ENCODE results near the gene LYRM2. TPM values are rescaled to one million over a fixed set of nuclear protein-coding genes. Genes with fewer than 3 reads are reported as not detected.

Gene LYRM2
- total and polyA plus RNA-seq, 2 experiments from 2014 or later: 14.1 to 59.5 TPM

DNA sequence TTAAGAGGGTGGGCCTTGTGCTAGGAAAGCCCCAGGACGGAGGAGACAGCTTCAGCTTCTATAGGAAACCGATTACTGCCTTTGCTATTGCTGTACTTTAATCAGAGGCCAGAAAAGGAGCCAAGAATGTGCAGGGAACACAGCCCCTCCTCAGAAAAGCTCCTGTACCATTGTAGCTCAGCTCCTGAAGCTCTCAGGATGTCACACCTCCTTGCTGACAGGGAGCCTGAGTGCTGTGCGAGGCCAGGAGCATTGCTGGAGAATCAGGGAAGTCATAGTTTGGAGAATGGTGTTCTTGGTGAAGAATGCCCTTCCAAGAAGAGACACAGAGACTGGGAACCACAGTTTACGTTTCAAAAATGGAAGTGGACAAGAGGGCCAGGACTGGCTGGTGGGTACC, 46.8 kb downstream of the LYRM2 start:
- Histone ChIP-seq H3K4me1 (ENCODE audit: low read depth) (peaks cover 10% of the 10 kb centered on the region), H3K36me3 (no peaks in the 10 kb centered on the region), H3K9me3 (ENCODE audit: low read depth) (no peaks in the 10 kb centered on the region), H3K4me3 (no peak overlapping the region), H3K27ac (no peak overlapping the region), H3K27me3 (no peaks in the 10 kb centered on the region)
- TF ChIP-seq, protein P1, sequence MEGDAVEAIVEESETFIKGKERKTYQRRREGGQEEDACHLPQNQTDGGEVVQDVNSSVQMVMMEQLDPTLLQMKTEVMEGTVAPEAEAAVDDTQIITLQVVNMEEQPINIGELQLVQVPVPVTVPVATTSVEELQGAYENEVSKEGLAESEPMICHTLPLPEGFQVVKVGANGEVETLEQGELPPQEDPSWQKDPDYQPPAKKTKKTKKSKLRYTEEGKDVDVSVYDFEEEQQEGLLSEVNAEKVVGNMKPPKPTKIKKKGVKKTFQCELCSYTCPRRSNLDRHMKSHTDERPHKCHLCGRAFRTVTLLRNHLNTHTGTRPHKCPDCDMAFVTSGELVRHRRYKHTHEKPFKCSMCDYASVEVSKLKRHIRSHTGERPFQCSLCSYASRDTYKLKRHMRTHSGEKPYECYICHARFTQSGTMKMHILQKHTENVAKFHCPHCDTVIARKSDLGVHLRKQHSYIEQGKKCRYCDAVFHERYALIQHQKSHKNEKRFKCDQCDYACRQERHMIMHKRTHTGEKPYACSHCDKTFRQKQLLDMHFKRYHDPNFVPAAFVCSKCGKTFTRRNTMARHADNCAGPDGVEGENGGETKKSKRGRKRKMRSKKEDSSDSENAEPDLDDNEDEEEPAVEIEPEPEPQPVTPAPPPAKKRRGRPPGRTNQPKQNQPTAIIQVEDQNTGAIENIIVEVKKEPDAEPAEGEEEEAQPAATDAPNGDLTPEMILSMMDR (IDR thresholded peaks at IDR 0.05; ENCODE audit: low read depth, low read length): no peak
- DNase-seq (ENCODE audit: low read depth in 1 of 2, low spot score in 1 of 2): peak in 1 of 2 donors; percentile 23

DNA sequence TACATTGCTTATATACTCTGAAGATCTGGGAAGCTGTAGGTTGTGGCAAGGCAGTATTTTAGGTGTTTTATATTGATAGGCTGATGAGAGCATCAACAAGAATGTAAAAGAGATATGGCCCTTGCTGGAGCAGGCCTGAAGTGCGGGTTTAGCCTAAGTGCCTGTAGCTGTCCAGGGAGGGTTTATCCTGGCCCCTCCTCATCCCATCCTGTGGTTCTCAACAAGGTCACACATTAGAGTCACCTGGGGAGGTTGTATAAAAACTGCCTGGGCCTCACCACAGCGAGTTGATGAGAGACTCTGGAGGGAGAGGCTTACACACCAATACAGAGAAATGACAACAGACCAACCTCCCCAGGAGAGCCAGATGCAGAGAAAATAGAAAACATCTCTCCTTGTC, 48.4 kb downstream of the LYRM2 start:
- no peak for DNase-seq (ENCODE audit: low read depth in 1 of 2, low spot score in 1 of 2)
- TF ChIP-seq, protein P1 (IDR thresholded peaks at IDR 0.05; ENCODE audit: low read depth, low read length): no peak
- H3K27ac ChIP-seq: no peak overlapping the region

DNA sequence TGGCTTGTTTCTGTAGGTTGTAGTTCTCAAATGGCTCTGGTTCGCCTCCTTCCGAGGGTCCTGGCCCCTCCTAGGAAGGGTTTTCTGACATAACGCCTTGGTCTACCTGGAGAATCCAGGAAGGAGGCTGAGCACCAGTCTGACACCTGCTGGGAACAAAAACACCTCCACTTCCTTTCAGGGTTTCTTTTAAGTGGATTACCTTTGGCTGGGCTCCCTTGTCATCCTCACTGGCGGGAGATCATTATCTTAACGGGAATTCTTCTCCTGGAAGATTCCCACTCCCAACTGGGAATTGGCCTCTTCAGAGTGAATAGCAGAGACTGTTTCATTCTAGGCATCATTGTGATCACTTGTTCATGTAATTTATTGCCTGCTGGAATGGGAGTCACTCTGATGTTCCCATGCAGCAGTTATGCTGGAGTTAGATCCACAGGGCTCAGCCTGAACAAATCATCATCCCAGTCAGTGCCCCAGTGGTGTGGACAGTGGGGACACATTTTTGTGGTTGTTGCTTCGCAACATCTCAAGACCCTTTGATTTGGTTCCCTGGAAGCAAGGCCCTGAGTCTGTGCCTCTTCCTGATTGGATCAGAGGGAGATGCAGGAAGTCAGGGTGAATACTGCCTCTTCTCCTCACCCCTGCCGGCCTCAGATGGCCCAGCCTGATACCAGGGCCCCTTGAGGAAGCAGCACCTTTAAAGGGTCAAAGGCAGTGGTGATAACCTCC, 49.1 kb downstream of the LYRM2 start:
- Histone ChIP-seq H3K4me3 (no peak overlapping the region), H3K4me1 (ENCODE audit: low read depth) (peaks cover 15% of the 10 kb centered on the region), H3K9me3 (ENCODE audit: low read depth) (no peaks in the 10 kb centered on the region), H3K36me3 (no peaks in the 10 kb centered on the region), H3K27me3 (no peaks in the 10 kb centered on the region), H3K27ac (no peak overlapping the region)
- TF ChIP-seq, protein P1 (IDR thresholded peaks at IDR 0.05; ENCODE audit: low read depth, low read length): no peak
- DNase-seq (ENCODE audit: low read depth in 1 of 2, low spot score in 1 of 2): no peak

More for the DNA sequence above, 48.4 kb downstream of the LYRM2 start:
- Histone ChIP-seq H3K9me3 (ENCODE audit: low read depth) (no peaks in the 10 kb centered on the region), H3K36me3 (no peaks in the 10 kb centered on the region), H3K27me3 (no peaks in the 10 kb centered on the region), H3K4me1 (ENCODE audit: low read depth) (peaks cover 10% of the 10 kb centered on the region), H3K4me3 (no peak overlapping the region)

DNA sequence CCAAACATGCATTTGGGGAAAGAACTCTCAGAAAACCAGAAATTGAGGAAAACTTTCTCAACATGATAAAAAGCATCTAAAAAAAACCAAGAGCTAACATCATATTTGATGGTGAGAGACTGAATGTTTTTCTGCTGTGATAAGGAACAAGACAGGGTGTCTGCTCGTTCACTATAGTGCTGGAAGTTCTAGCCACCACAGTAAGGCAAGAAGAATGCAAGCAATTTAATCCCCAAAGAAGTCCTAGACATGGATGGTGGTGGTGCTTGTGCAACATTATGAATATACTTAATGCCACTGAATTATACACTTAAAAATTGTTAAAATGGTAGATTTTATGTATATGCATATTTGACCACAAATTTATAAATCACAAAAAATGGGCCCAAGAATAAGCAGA, 53.4 kb downstream of the LYRM2 start:
- Histone ChIP-seq H3K27ac (no peak overlapping the region), H3K4me3 (no peak overlapping the region), H3K4me1 (ENCODE audit: low read depth) (peaks cover 5% of the 10 kb centered on the region), H3K9me3 (ENCODE audit: low read depth) (no peaks in the 10 kb centered on the region), H3K27me3 (no peaks in the 10 kb centered on the region), H3K36me3 (no peaks in the 10 kb centered on the region)
- DNase-seq (ENCODE audit: low read depth in 1 of 2, low spot score in 1 of 2): peak in 1 of 2 donors; percentile 33
- TF ChIP-seq, protein P1 (IDR thresholded peaks at IDR 0.05; ENCODE audit: low read depth, low read length): no peak

DNA sequence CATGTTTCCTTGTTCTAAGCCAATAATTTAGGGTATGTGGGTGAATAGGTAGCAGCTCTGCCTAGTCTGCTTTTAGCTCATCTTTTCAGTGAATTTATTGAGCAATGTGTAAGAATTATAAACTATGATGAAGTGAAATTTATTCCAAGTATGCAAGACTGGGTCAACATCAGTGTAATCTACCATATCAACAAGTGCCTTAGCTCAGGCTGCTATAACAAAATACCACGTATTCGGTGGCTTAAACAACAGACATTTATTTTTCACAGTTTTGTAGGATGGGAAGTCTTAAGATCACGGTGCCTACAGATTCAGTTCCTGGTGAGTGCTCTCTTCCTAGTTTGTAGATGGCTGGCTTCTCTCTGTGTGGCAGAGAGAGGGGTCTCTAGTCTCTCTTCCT, 54.0 kb downstream of the LYRM2 start:
- DNase-seq (ENCODE audit: low read depth in 1 of 2, low spot score in 1 of 2): no peak
- Histone ChIP-seq H3K27ac (no peak overlapping the region), H3K36me3 (no peaks in the 10 kb centered on the region), H3K4me1 (ENCODE audit: low read depth) (peaks cover 5% of the 10 kb centered on the region), H3K9me3 (ENCODE audit: low read depth) (no peaks in the 10 kb centered on the region), H3K27me3 (no peaks in the 10 kb centered on the region), H3K4me3 (no peak overlapping the region)
- TF ChIP-seq, protein P1 (IDR thresholded peaks at IDR 0.05; ENCODE audit: low read depth, low read length): no peak

Data from cardiac muscle cell (in vitro differentiated cells and primary cell).